Keratinocyte (primary cell): Measurements from ENCODE around the gene MTHFD1L. TPM values are rescaled to one million over a fixed set of nuclear protein-coding genes. Genes with fewer than 3 reads are reported as not detected.

Experiments used
- DNase-seq: peaks from one replicate; pipeline ENCODE4 v3.0.0-alpha.2; 2011; ENCODE audit warnings: low read depth, missing footprints, low spot score
- FAIRE-seq: peaks from 2 replicates; lab custom pipeline; 2011; peaks lifted over from hg19 to GRCh38; lab: Jason Lieb, UNC
- H2AFZ ChIP-seq: 2 replicates; pipeline ENCODE4 v1.6.0; 2012; ENCODE audit warnings: low read length, control low read depth, inconsistent platforms; ENCODE audit not compliant: control insufficient read depth
- H3K27ac ChIP-seq: 2 replicates; pipeline ENCODE4 v1.5.1; 2011; ENCODE audit warnings: low read length; ENCODE audit not compliant: control insufficient read depth, insufficient read depth
- H3K27me3 ChIP-seq: 3 replicates; pipeline ENCODE4 v1.6.0; 2011; ENCODE audit warnings: low read length; ENCODE audit not compliant: control insufficient read depth, insufficient read depth; ENCODE audit errors: extremely low read depth
- H3K36me3 ChIP-seq, 2 experiments: 2 replicates in 1 of 2; 3 replicates in 1 of 2; pipeline ENCODE4 v1.5.1; 2011; ENCODE audit warnings: low read length in 2 of 2, mild to moderate bottlenecking in 1 of 2; ENCODE audit not compliant: control insufficient read depth in 2 of 2, insufficient read depth in 2 of 2; ENCODE audit errors: extremely low read depth in 1 of 2
- H3K4me1 ChIP-seq: 3 replicates; pipeline ENCODE4 v1.5.1; 2011; ENCODE audit warnings: low read length; ENCODE audit not compliant: control insufficient read depth, insufficient read depth; ENCODE audit errors: extremely low read depth
- H3K4me2 ChIP-seq: 3 replicates; pipeline ENCODE4 v1.6.0; 2011; ENCODE audit warnings: low read depth, low read length; ENCODE audit not compliant: control insufficient read depth, insufficient read depth; ENCODE audit errors: extremely low read depth
- H3K4me3 ChIP-seq, 3 experiments: fragments of 200-600 bp in 1 of 3; sonication (generic) in 1 of 3; 2 replicates in 2 of 3; 3 replicates in 1 of 3; pipeline ENCODE4 v1.5.1; 2011 to 2016; ENCODE audit warnings: low read length in 3 of 3, mild to moderate bottlenecking in 3 of 3, control low read depth in 2 of 3, inconsistent platforms in 1 of 3, low read depth in 1 of 3, mixed read lengths in 1 of 3, mixed run types in 1 of 3, moderate library complexity in 1 of 3; ENCODE audit not compliant: control insufficient read depth in 2 of 3, insufficient read depth in 2 of 3; ENCODE audit errors: extremely low read depth in 1 of 3
- H3K79me2 ChIP-seq: 2 replicates; pipeline ENCODE4 v1.6.0; 2012; ENCODE audit warnings: low read length; ENCODE audit not compliant: control insufficient read depth, insufficient read depth
- H3K9ac ChIP-seq: 3 replicates; pipeline ENCODE4 v1.6.0; 2011; ENCODE audit warnings: low read length; ENCODE audit not compliant: control insufficient read depth, insufficient read depth; ENCODE audit errors: extremely low read depth
- H3K9me1 ChIP-seq: 3 replicates; pipeline ENCODE4 v1.6.0; 2011; ENCODE audit warnings: low read length; ENCODE audit not compliant: control insufficient read depth, insufficient read depth; ENCODE audit errors: extremely low read depth
- H3K9me3 ChIP-seq: 2 replicates; pipeline ENCODE4 v1.5.1; 2012; ENCODE audit warnings: low read depth, low read length; ENCODE audit not compliant: control insufficient read depth
- H4K20me1 ChIP-seq: 3 replicates; pipeline ENCODE4 v1.6.0; 2011; ENCODE audit warnings: low read length; ENCODE audit not compliant: control insufficient read depth, insufficient read depth; ENCODE audit errors: extremely low read depth
- CTCF ChIP-seq, 3 experiments: IDR thresholded peaks in 1 of 3; conservative IDR thresholded peaks in 1 of 3; optimal IDR thresholded peaks in 1 of 3; 2 replicates in 2 of 3; 3 replicates in 1 of 3; pipeline versions ENCODE3 to v1.5.1; 2011; ENCODE audit warnings: low read length in 3 of 3, mild to moderate bottlenecking in 3 of 3, moderate library complexity in 2 of 3, control low read depth in 1 of 3, inconsistent platforms in 1 of 3; ENCODE audit not compliant: insufficient read depth in 2 of 3; ENCODE audit errors: extremely low read depth in 1 of 3
- EZH2 ChIP-seq: IDR thresholded peaks from one replicate; pipeline ENCODE4 v1.6.1; 2012; ENCODE audit warnings: inconsistent platforms, mild to moderate bottlenecking, low read length, moderate library complexity
- dilution Hi-C: fragments of 300-500 bp; cut with MboI; formaldehyde crosslinking; loops from one replicate; pipeline ENCODE4 v1.7.0; 2020; ENCODE audit warnings: low sequenced_read_pairs; ENCODE audit not compliant: extremely low pct_ligation_motif_present
- polyA plus RNA-seq, 5 experiments: library from polyadenylated mRNA; depleted of rRNA in 3 of 5; stranded (reverse) in 3 of 5; stranded (forward) in 1 of 5; unstranded in 1 of 5; fragments of >200 nt; gene quantifications; 1 replicate in 1 of 5; 2 replicates in 3 of 5; 3 replicates in 1 of 5; pipeline versions ENCODE4 v1.2.1 to v1.2.3, GENCODE V29; 2011 to 2012; ENCODE audit warnings: missing spikeins in 2 of 5, low read depth in 1 of 5, low replicate concordance in 1 of 5

Gene MTHFD1L
- polyA plus RNA-seq, 1 donor (not counting 4 experiments of a cell fraction or from before 2014, with no cell fraction given) = 38.0 TPM

DNA sequence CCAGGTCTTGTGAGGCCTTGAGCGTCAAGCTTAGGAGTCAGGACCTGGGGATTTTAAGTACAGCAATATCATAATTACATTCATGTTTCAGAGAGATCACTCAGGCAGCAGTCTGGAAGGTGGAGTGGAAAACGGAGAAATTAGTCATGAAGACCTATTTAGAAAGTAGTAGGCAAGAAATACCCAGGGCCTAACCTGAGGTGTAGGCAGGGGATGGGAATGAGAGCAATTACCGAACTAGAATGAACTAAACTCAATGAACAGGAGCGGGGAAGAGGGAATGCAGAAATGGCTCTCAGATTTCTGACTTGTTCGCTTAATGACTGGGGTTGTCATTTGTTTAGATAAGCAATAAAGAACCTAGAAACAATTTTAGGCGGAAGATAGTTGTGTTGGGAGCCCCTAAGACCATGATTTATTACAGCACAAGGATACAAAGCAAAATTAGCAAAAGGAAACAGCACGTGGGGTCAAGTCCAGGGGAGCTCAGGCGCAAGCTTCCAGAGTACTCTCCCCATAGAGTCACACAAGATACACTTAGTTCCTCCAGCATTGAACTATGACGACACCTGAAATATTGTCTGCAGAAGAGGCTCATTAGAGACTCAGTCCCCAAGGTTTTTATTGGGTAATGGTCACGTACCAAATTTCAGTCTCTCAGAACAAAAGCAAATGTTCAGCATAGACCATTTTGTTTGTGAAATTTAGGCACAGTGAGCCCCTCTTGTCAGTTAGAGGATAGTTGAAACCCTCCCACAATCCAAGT is 195.4 kb downstream of the MTHFD1L start:
- no peaks in the 10 kb centered on the region for H3K9me1 ChIP-seq
- H3K36me3 ChIP-seq = peaks cover 0 to 10% of the 10 kb centered on the region in 2 experiments
- peak overlapping the region; percentile 58 for H3K4me2 ChIP-seq
- peak overlapping the region; percentile 68 for H3K9ac ChIP-seq
- DNase-seq (no peak), FAIRE-seq (no peak)
- H4K20me1 ChIP-seq = no peaks in the 10 kb centered on the region
- TF ChIP-seq CTCF (optimal IDR thresholded peaks at IDR 0.05 in 1 of 3, IDR thresholded peaks at IDR 0.05 in 1 of 3, conservative IDR thresholded peaks at IDR 0.05 in 1 of 3; ENCODE audit: extremely low read depth in 1 of 3, insufficient read depth in 2 of 3, low read length in 3 of 3) = no peak
- TF ChIP-seq EZH2 = no peak
- no peak overlapping the region for H2AFZ ChIP-seq
- no peaks in the 10 kb centered on the region for H3K27me3 ChIP-seq
- H3K4me3 ChIP-seq = peak overlapping the region in 1 of 3 experiments; percentile 5
- dilution Hi-C loops = no loop called here
- peaks cover 38% of the 10 kb centered on the region for H3K4me1 ChIP-seq
- no peaks in the 10 kb centered on the region for H3K79me2 ChIP-seq
- H3K27ac ChIP-seq = peak overlapping the region; percentile 94
- no peaks in the 10 kb centered on the region for H3K9me3 ChIP-seq

DNA sequence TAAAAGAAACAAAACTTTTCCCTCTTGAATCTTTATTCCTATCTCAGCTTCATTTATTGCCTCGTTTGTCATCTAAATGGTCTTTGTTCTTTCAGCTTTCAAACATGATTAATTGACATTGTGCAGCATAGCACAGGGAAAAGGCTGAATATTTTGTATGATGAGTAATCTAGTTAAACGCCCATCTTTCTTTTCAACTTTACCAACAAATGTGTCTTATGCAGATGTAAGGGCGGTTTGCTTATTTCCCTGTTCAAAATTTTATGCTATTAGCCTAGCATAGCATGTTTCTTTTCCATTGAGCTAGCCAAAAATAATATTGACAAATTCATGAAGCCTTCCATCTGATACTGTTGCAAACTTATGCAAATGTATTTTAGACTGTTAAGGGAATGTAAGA is 197.8 kb downstream of the MTHFD1L start:
- dilution Hi-C loops = no loop called here
- H3K36me3 ChIP-seq = peaks cover 0 to 10% of the 10 kb centered on the region in 2 experiments
- H3K27ac ChIP-seq = peak overlapping the region; percentile 33
- TF ChIP-seq EZH2 (no peak), CTCF (optimal IDR thresholded peaks at IDR 0.05 in 1 of 3, IDR thresholded peaks at IDR 0.05 in 1 of 3, conservative IDR thresholded peaks at IDR 0.05 in 1 of 3; ENCODE audit: extremely low read depth in 1 of 3, insufficient read depth in 2 of 3, low read length in 3 of 3) (no peak)
- DNase-seq = no peak
- H3K9me3 ChIP-seq = no peaks in the 10 kb centered on the region
- H3K9ac ChIP-seq = peak overlapping the region; percentile 11
- no peaks in the 10 kb centered on the region for H3K27me3 ChIP-seq
- FAIRE-seq = no peak
- H4K20me1 ChIP-seq = no peaks in the 10 kb centered on the region
- no peaks in the 10 kb centered on the region for H3K79me2 ChIP-seq
- H3K9me1 ChIP-seq = no peaks in the 10 kb centered on the region
- H3K4me1 ChIP-seq = peaks cover 50% of the 10 kb centered on the region
- H3K4me2 ChIP-seq = no peak overlapping the region
- no peak overlapping the region for H2AFZ ChIP-seq
- H3K4me3 ChIP-seq = no peak overlapping the region
